ENCODE measurements around the gene PPP1R3C.

PPP1R3C gene

DNA sequence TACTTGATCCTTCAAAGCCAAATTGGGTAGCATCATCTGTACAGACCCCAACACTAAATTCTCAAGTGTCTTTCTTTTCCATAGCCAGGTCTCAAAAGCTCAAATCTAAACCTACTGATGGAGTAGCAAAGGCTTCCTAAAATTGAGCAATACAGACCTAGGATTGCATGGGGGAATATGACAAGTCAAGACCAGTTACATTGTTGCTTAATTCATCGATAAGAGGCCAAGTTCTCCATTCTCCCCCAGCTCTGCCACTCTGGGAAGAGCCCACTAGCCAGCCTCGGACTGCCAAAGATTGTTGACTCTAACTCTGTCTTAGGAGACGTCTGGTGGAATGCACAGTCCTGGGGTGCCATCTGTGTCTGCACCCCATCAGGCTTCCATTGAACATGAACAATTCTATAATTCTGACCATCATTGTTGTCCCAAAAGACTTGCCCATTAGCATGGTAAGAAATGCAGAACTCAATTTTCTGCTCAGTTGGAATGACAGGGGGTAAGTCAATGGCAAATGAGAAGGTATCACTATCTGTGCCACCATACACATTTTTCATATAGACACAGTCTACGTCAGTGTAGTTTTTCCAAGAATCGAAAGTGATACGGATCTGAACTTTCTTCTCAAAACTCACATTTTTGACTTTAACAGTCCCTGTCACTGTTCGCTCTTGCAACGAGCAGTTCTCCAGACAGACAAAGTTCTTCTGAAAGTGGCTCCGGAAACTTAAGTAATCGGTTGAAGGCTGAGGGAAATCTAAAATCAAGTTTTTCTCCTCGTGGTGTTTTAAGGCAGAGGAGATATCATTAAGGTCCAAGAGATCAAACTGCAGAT, 2.9 kb downstream of the PPP1R3C start:
- no peak for DNase-seq (ENCODE audit: low spot score)

GRCh38 chr10:91628383-91628782, 4.5 kb downstream of the PPP1R3C start:
- no peak for DNase-seq (ENCODE audit: low spot score)

GRCh38 chr10:91627344-91628102, 5.3 kb downstream of the PPP1R3C start:
- DNase-seq (ENCODE audit: low spot score): no peak

- DNase-seq (ENCODE audit: low spot score): no peak
These were observed 5.9 kb downstream of the PPP1R3C start for GRCh38 chr10:91626936-91627335.

DNA sequence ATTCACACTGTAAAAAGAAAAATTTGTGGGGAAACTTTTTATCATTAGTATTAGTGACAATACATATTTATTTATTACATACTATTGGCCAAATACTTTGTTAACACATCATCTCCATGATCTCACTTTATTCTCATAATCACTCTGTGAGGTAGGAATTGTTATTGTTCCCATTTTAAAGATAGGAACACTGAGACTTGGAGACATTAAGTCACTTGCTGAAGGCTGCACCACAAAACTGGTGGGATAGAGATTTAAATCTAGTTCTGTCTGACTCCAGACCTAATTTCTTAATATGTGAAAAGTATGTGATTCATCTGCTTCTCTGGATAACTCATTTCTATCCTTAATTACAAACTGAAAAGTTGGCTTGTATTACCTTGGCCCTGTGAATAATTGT, 8.2 kb downstream of the PPP1R3C start:
- no peak for DNase-seq (ENCODE audit: low spot score)

GRCh38 chr10:91622601-91623000, 10.3 kb downstream of the PPP1R3C start:
- DNase-seq (ENCODE audit: low spot score): no peak

DNA sequence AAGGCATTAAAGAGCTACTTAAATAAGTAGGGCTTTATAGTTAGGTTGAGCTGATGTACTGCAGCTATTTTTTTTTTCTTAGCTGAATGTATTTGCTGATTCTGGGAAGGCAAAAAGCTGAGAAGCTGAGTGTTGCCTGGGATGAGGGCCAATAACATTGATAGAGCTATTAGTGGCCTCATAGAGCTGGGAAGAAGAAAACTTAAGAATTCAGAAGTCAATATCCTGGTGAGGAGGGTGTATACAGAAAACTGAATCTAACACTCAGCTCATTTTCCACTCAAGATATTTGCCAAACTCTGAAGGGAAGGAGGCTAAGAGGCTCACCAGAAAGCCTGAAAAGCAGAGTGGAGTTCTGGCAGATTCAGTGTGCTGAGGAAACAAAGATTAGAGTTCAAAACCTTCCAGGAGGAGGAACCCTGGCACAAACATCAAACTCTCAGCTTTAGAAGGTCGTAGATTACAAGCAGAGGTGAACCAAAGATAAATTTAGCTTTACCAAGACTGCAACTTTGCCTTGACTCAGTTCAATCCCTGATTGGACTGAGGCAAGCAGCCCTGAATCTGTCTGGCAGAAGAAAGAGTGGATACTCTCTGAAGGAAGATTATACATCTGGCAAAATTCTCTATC, 11.3 kb downstream of the PPP1R3C start:
- DNase-seq (ENCODE audit: low spot score): no peak

DNA sequence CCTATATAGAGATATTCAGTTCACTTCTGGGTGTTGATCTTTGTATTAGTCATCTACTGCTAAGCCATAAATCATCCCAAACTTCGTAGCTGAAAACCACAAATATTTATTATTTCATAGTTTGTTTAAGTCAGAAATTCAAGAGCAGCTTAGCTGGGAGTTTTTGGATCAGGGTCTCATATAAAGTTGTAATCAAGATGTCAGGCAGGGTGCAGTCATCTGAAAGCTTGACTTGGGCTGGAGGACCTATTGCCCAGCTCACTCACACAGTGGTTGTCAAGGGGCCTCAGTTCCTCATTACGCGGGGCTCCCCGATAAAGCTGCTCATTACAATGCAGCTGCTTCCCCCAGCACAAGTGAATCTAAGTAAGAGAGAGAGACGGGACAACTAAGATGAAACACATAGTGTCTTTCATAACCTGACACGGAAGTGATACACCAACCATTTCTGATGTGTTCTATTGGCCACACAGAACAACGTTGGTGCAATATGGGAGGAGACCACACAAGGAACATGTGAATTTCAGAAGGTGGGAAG, 15.7 kb downstream of the PPP1R3C start:
- no peak for DNase-seq (ENCODE audit: low spot score)

DNA sequence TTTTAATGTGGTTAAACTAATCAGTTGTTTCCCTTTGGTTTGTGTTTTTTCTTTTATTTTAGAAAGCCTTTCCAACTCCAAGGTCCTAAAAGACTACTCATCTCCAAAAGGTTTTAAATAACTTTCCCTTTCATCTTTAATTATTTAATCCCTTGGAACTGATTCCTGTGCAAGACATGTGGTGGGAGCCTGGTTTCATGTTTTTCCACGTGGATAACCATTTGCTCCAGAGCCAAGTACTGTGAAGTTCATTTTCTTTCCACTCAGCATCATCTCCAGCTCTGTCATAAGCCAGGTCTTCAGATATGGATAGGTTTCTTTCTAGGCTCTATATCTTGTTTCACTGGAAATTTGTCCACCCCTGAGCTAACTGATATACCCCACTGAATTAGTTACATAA, 16.7 kb downstream of the PPP1R3C start:
- no peak for DNase-seq (ENCODE audit: low spot score)

DNA sequence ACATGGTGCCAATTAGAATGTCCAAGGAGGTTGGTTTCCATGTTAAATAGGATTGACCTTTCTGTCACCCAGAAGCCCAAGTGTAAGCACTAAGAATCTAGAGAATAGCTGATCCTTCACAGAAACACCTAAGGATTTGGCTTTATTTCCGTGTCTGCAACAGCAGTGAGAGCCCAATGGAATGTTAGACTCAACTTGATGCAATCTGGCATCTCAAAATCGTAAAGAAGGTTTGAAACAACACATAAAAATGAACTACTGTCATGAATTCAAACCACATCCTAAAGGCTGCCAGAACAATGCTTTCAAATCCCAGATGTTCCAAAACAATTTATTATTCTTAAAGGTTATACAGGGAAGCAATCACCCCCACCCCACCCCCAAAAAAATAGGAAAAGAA, 18.6 kb downstream of the PPP1R3C start:
- DNase-seq (ENCODE audit: low spot score): no peak

- no peak for DNase-seq (ENCODE audit: low spot score)
These were observed 19.3 kb downstream of the PPP1R3C start for GRCh38 chr10:91613411-91614187.

GRCh38 chr10:91610919-91611318, 22.0 kb downstream of the PPP1R3C start:
- DNase-seq (ENCODE audit: low spot score): no peak

DNA sequence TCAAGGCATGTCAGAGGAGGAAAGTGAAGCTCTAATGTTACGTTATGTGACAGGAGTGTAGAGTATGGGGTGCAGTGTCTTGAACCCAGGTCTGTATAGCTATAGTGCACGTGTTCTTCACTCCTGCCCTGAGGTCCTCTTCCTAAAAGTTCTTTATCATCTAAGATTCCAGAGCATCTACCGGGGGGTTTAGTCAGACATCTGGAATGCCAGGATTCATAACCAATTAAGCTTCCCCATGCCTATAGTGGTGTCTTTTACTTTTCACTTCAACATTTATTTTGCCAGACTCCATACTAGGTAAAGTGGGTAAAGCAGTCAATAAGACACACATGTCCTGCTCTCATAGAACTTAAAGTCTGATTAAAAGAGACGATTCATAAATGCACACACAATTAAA, 22.4 kb downstream of the PPP1R3C start:
- no peak for DNase-seq (ENCODE audit: low spot score)

- DNase-seq (ENCODE audit: low spot score): no peak
These were observed 25.0 kb downstream of the PPP1R3C start for GRCh38 chr10:91607646-91608403.

- DNase-seq (ENCODE audit: low spot score): no peak
These were observed 26.9 kb downstream of the PPP1R3C start for GRCh38 chr10:91605968-91606367.

DNA sequence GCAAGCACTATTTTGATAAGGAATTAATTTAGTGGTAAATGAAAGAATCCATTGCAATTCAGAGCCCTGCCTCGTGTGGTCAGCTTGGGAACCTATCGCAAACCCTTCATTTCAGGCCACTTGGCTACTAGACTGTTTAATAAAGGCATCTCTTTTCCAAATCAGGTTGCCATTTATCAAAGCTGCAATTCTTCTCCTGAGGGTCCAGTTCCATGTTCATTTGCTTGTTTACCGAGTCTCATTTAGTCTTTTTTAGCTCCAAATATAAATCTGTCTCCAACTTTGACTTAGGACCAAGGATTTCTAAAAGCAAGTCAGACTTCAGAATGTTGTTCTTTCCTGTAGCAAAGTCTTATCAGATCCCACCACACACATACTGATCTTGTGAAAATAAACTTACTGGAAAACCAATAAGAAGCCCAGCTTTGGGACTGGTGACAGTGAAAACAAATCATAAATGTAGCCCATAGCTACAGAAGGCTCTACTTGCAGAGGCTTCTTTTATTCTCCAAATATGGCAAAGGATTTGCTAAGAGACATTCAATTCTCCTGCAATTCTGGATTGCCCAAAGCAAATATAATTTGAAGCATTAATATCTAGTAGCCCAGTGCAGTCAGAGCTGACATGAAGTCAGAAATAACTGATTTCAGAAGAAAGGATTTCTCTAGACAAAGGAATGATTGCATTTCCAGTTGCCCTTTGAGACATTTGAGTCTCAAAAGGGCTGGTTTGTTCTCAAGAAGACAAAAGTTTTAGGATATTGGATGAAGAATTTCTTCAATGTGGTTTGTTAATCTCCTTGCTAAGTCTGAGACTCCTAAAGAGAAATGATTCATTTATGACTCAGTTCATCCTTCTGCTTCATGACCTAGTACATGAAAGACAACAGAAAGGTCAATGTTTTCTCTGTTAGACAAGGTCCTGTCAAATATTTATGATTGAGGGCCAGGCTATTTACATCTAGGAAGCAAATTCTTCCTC, 28.0 kb downstream of the PPP1R3C start:
- no peak for DNase-seq (ENCODE audit: low spot score)

DNA sequence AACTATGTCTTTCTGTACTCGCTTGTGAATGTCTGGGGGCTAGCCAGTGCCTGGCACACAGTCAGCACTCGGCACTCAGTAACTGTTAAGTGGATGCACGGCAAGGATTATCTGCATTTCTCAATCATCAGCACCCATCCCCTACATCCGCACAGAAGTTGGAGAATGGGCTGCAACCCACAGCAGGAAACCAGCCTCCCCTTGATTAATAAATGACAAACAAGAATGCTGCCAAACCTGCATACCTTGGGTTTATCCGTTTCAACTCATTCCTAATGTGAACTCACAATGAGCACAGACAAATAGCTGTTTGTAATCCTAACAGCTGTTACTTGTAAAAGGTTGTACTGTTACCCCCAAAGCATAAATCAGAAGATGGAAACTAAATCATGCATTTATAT, 28.9 kb downstream of the PPP1R3C start:
- no peak for DNase-seq (ENCODE audit: low spot score)

- no peak for DNase-seq (ENCODE audit: low spot score)
These were observed 29.9 kb downstream of the PPP1R3C start for GRCh38 chr10:91602868-91603568.

DNA sequence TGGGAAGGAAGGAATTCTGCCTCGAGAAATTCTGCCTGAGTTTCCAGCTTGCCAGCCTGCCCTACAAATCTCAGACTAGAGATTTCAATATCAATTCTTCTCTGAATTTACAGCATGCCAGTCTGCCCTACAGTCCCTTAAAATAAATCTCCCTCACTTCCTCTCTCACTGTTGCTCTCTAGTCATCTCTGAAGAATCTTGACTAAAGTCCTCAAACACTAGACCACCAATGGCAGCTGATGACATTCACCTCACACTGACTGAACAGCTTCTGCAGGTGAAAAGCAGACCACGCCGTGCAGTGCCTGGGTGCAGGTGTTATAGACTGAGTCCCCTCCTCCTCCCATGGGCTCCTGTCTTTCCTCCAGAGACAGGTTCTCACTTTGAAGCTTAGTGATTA, 30.4 kb downstream of the PPP1R3C start:
- no peak for DNase-seq (ENCODE audit: low spot score)

Measured in hematopoietic multipotent progenitor cell treated with erythropoietin and hydrocortisone succinate and interleukin-3 and kit ligand, for 17 days (in vitro differentiated cells).